Stimulated activated CD4-positive, alpha-beta T cell treated with anti-CD3 and anti-CD28 coated beads, Interleukin-2, amount 100 ng/mL, for 48 hours (primary cell): ENCODE results near the gene DDX3Y.

Experiments
- DNase-seq, 2 donors: peaks; one replicate each; pipeline ENCODE4 v3.0.0-alpha.2; 2020

The DDX3Y gene

DNA sequence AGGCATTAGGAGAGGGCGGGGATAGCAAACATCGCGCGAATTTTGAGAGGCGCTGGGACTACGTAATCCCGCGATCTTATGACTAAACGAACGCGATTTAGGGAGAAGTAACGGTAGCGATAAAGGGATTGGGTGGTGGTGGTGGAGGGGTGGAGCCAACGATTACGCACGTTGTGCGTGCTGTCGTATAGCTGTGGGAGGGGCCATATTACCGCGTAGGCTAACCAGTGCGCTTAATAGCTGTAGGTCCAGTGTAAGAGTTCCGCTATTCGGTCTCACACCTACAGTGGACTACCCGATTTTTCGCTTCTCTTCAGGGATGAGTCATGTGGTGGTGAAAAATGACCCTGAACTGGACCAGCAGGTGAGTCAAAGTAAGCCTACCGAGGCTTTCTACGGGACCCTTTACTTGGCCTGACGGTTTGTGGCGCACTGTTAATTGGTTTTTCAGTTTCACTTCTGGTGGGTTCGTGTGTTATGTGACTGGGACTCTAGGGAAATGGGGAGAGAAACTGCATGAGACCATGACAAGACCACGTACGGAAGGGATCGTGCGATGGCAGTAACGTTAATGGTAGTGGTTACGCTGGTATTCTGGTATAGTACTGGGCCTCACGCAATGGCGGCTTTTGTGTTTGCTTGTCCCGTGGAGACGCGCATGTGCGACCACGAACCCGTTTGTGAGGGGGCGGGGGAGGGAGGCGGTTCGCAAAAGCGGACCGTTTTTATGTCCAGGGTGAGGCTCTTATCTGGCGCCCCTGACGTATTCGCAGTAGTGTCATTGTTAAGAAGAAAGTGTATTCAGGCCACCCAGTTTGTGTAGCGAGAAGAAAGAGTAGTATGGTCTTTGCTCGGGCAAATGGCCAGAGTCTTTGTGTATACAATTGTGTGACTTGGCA is at the start of gene DDX3Y:
TSS of gene DDX3Y (plus strand) at position 251 of the 899 bp plus-strand sequence. CDS start at position 320, 69 bp downstream.
- DNase-seq: peak in 1 of 2 donors; percentile 67

DNA sequence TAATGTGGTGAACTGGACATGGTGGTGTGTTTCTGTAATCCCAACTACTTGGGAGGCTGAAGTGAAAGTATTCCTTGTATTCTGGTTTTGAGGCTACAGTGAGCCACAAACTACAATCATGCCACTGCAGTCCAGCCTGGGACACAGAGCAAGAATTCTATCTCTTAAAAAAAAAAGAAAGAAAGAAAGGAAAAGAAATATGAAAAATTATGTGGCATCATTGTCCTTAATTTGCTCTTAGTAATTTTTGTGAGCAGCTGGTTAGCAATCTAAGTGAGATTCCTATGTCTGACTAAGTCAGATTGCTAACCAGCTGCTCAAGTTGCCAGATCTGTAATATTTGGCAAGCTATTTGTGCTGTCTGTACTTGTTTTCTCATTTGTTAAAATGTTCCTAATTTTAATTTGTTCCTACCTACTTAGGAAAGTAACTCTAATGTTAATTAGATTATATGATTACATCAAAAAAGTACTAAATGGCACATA is 48.8 kb upstream of the DDX3Y start:
- DNase-seq: no peak

DNA sequence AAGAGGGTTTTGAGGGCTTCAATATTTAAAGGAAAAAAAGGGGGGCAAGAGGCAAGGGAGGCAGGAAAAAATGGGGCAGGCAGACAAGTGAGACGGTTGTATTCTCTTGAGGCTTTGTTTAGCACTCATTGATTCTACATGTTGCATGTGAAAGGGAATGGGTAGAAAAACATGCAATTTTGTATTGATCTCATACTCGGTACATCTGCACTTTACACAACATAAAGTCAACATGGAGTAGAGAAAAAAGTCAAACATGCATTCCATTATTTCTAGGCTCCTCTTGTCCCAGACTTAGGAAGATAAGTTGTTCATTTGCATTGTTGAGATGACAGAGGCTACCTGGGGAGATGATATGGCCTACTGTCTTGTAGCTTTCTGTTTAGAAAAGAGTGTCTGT is 36.7 kb upstream of the DDX3Y start:
- no peak for DNase-seq

DNA sequence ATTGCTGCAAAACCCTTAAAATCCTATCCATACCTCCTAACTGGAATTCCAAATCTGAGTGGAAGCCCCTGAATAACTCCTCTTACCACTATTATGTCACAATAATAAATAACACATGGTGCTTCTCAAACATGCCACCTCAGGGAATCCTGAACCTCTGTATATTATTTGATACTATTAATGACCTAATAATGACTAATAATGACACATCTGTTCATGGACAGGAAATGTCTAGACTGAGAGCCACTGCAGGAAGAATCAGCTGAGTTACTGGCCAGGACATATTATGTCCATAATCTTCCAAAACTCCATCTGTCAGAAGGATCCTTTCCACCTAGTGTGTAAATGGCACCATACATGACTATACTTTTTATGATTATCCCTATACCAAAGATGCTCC is 7.7 kb upstream of the DDX3Y start:
- no peak for DNase-seq

DNA sequence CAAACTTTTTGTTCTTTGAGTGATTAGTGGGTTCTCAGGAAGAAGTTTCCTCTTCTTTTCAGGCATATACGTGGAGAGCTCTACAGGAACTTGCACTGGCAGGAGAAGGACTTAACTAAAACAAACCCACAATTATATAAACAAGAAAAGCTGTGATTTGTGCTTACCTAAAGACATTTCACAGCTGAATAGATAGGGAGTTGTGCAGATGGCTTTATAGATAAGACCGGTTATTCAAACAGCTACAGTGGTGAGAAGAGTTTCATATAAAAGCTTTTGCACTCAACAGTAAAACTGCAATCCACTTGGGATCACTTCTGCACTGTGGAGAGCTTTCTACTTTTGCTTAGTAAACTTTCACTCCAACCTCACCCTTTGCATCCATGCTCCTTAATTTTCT is 6.1 kb upstream of the DDX3Y start:
- no peak for DNase-seq

DNA sequence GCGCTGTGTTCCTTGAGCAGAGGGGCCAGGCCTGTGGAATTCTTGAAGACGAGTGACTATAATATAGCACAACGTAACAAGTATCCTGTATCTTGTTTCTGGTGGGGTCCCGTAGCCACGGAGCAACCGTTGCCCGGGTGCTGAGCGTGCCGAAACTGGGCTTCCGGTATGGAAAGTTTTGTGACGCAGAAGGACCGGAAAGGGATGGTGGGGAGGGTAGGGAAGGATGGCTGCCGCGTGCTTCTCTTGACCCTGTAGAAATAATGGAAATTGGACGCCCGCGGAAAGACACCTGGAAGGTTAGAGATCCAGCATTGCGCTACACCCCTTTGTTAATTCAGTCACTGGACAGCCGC is 827 bp downstream of the DDX3Y start:
- peak in 1 of 2 donors; percentile 57 for DNase-seq

DNA sequence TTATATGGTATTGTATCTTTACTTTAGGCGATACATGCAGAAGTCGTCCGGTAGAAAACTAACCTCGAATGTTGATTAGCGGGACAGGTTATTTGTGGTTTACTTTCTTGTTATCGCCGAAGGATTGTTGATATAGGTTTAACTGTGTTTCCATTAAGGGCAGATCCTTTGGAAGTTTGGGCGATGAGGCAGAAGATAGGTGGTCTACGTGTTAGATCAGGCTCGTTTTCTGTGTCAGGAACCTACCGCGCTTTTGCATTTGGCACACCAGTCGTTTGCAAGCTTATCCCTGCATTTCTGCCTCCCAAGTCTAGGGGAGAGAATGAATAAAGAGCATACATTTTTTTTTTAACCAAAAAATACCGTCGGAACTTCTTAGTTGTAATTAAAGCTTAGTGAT is 1.2 kb downstream of the DDX3Y start:
- DNase-seq: no peak

DNA sequence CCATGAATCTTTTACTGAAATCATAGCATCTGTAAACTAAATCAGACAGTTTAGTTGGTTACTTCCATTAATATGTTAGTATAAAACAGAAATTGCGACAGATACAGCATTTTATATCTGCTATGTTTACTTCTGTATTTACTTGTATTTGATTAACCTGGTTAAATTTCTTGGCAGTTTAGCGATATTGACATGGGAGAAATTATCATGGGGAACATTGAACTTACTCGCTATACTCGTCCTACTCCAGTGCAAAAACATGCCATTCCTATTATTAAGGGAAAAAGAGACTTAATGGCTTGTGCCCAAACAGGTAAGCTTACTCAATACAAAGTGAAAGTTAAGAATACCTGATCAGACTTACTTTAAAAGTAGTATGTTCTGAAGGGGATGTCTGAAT is 8.9 kb downstream of the DDX3Y start:
- no peak for DNase-seq

DNA sequence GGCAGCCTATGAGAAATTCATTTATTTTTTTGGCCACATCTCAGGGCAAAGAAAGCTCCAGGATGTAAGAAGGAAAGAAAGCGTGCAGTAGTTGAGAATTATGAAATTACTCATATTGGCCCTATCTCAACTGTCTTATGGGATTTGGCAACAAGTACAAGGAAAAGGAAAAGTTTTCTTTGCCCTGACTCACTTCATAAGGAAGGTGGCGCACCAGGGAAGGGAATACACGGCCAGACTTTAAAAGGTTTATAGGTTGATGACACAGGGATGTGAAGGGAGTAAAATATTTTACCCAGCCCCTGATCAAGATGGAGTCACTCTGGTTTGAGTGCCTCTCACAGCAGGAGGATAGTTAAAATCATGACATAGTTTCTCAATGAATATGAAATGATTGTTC is 23.4 kb downstream of the DDX3Y start:
- no peak for DNase-seq

DNA sequence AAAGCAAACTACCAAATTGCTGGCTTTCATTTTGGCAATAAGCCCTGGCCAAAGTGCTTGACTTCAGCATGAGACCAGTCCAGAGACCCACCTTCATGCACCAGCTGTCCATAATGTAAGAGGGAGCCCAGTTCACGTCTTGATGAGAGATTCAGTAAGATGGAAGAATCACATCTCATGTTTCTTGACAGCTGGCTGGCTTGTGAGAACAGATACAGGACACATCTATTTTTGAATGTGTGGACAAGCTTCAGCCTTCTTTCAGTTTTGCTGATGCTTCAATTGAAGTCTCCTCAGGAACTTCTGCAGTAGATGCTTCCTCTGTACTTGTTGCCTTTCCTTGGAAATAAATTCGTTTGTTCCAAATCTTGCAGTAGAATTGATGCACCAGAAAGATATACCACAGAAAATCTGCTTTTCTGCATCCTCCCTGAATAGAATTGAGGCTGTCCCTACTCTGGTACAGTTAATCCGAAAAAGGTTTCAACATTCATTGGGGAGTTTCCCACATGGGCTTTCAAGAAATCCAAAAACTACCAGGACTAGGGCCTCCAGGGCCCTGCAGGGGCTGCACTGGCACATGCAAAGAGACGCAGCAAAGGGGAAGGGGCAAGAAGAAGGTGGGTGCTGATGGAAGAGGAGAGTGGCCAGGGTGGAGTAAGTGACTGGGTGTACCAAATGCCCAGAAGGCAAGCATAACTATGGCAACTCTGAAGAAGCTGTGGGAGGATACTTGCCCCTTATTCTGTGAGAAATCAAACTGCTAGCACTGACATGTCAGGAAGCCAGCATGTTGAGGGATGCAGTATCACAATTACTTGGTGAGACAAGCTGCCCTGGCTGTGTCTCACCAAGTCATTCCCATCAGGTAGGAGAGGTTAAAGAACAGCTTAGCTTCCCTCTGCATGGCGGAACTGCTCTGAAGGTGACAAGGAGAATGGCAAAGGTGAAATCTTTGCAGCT is 37.3 kb downstream of the DDX3Y start:
- no peak for DNase-seq
